Tibial nerve (tissue), 4 donors: ENCODE results near the gene PLEKHA6.

ENCODE experiments used
- CTCF ChIP-seq, 5 experiments: fragments of 200-600 bp in 3 of 5; fragments of 450-650 bp in 2 of 5; sonication (generic) in 3 of 5; IDR thresholded peaks; one replicate each; pipeline ENCODE4 v1.5.1; 2016 to 2019; ENCODE audit warnings: antibody characterized with exemption in 5 of 5, mild to moderate bottlenecking in 3 of 5, moderate library complexity in 2 of 5
- EP300 ChIP-seq, 2 donors: sonication (generic); formaldehyde crosslinking; IDR thresholded peaks; one replicate each; pipeline ENCODE4 v1.6.1; 2017; ENCODE audit warnings: antibody characterized with exemption in 2 of 2, mild to moderate bottlenecking in 1 of 2
- POLR2A ChIP-seq, 2 donors: fragments of 450-650 bp; IDR thresholded peaks; one replicate each; pipeline ENCODE4 v1.6.1; 2017; ENCODE audit warnings: antibody characterized with exemption in 2 of 2, mild to moderate bottlenecking in 2 of 2, moderate library complexity in 2 of 2

- TF ChIP-seq CTCF (IDR thresholded peaks at IDR 0.05) (no peak), POLR2A (IDR thresholded peaks at IDR 0.05) (no peak), EP300 (IDR thresholded peaks at IDR 0.05) (no peak)
Measured at GRCh38 chr1:204266504-204267034, 93.2 kb downstream of the PLEKHA6 start.
